ENCODE measurements around the gene SPAST. TPM values are rescaled to one million over a fixed set of nuclear protein-coding genes. Genes with fewer than 3 reads are reported as not detected.

Gene SPAST
- total and polyA plus RNA-seq, 9 of the 15 experiments (the other 6 are each of a cell fraction or from before 2014, with no cell fraction given) = 7.4 to 37.0 (median 19.0) TPM

GRCh38 chr2:32061973-32062861 lies 1.1 kb upstream of the SPAST start (continued):
- TF ChIP-seq SRF (CRISPR knock-in tag; IDR thresholded peaks at IDR 0.05) = no peak
- TF ChIP-seq ZBTB33 (CRISPR knock-in tag; IDR thresholded peaks at IDR 0.05) = peak; percentile 21; the same call in 1 of the 2 replicates
- TF ChIP-seq HDAC3 (IDR thresholded peaks at IDR 0.05; ENCODE audit: borderline replicate concordance, partially characterized antibody) = peak; percentile 19
- no peak for TF ChIP-seq ZFPM2 (CRISPR knock-in tag; IDR thresholded peaks at IDR 0.05)
- TF ChIP-seq ARID1B (IDR thresholded peaks at IDR 0.05) = peak; percentile 65
- TF ChIP-seq CEBPG (CRISPR knock-in tag; IDR thresholded peaks at IDR 0.05) = 0 out of 2 replicates have a peak, but pooled peaks have one; percentile 22
- TF ChIP-seq CEBPG (tag; conservative IDR thresholded peaks at IDR 0.05 in 1 of 2, IDR thresholded peaks at IDR 0.05 in 1 of 2) = no peak
- no peak for TF ChIP-seq SAFB2 (IDR thresholded peaks at IDR 0.05; ENCODE audit: borderline replicate concordance, low read depth, low read length, severe bottlenecking)
- TF ChIP-seq CHCHD3 (CRISPR knock-in tag; IDR thresholded peaks at IDR 0.05) = no peak
- peak; percentile 54; the same call in 1 of the 2 replicates for TF ChIP-seq BRD4 (IDR thresholded peaks at IDR 0.05)
- no peak for TF ChIP-seq TAF7 (tag; IDR thresholded peaks at IDR 0.05)
- TF ChIP-seq SRSF3 (IDR thresholded peaks at IDR 0.05; ENCODE audit: insufficient read depth, low read length) = no peak
- no peak for TF ChIP-seq CEBPZ (IDR thresholded peaks at IDR 0.05; ENCODE audit: borderline replicate concordance, low read depth, low read length)
- TF ChIP-seq ZNF695 (CRISPR knock-in tag; IDR thresholded peaks at IDR 0.05) = no peak
- TF ChIP-seq CXXC5 (CRISPR knock-in tag; IDR thresholded peaks at IDR 0.05) = 0 out of 2 replicates have a peak, but pooled peaks have one; percentile 25
- no peak for TF ChIP-seq THRA (IDR thresholded peaks at IDR 0.05)
- TF ChIP-seq SLC30A9 (CRISPR knock-in tag; IDR thresholded peaks at IDR 0.05) = no peak
- peak; percentile 16; the same call in 1 of the 2 replicates for TF ChIP-seq SUPT5H (IDR thresholded peaks at IDR 0.05)
- TF ChIP-seq NCOA4 (IDR thresholded peaks at IDR 0.05; ENCODE audit: partially characterized antibody) = no peak
- no peak for TF ChIP-seq USF1 (CRISPR knock-in tag; IDR thresholded peaks at IDR 0.05)
- TF ChIP-seq GATAD2A (IDR thresholded peaks at IDR 0.05) = peak; percentile 82; the same call in 1 of the 2 replicates

Measured in K562 (cell line).